ENCODE data around the gene CORO2B. TPM values are rescaled to one million over a fixed set of nuclear protein-coding genes. Genes with fewer than 3 reads are reported as not detected.

Gene CORO2B
- total and polyA plus RNA-seq, 9 of the 15 experiments (the other 6 are each of a cell fraction or from before 2014, with no cell fraction given) = not detected

GRCh38 chr15:68774521-68775235 lies 195.9 kb downstream of the CORO2B start:
- CTCF ChIA-PET (ENCODE audit: low intra/inter-chr PET ratio) = no interaction called here

More at GRCh38 chr15:68774521-68775235, 195.9 kb downstream of the CORO2B start:
- Histone ChIP-seq H4K20me1 (replicated peaks; ENCODE audit: control insufficient read depth, insufficient read depth, low read length) (no peaks in the 10 kb centered on the region), H3K9ac (ENCODE audit: insufficient read depth in 1 of 2, low read depth in 2 of 2, low read length in 2 of 2) (no peak overlapping the region), H3K27ac (ENCODE audit: extremely low read depth, low read depth, low read length) (no peak overlapping the region), H3K9me1 (ENCODE audit: control insufficient read depth, insufficient read depth, low read length) (no peaks in the 10 kb centered on the region), H3K9me3 (replicated peaks; ENCODE audit: control insufficient read depth, insufficient read depth, low read depth, low read length) (no peaks in the 10 kb centered on the region), H3K36me3 (ENCODE audit: control insufficient read depth, insufficient read depth, low read length) (peaks cover 21% of the 10 kb centered on the region; the same call in 2 of the 3 replicates), H2AFZ (ENCODE audit: low read depth, low read length) (no peak overlapping the region), H3K4me3 (no peak overlapping the region), H3K79me2 (ENCODE audit: control insufficient read depth, insufficient read depth, low read length) (no peaks in the 10 kb centered on the region), H3K27me3 (ENCODE audit: control insufficient read depth in 2 of 2, insufficient read depth in 2 of 2, low read length in 2 of 2) (peaks cover 3 to 7% of the 10 kb centered on the region in 2 experiments; a peak in 2 of 5 replicates), H3K4me1 (replicated peaks in 1 of 2; ENCODE audit: control insufficient read depth in 2 of 2, insufficient read depth in 2 of 2, low read length in 2 of 2) (no peaks in the 10 kb centered on the region), H3K4me2 (ENCODE audit: insufficient read depth, low read length) (no peak overlapping the region)
- in situ Hi-C loops (cut with MboI) (no loop called here), intact Hi-C loops (cut with micrococcal nuclease) (no loop called here)
- POLR2A ChIA-PET = no interaction called here
- FAIRE-seq (no peak), ATAC-seq (no peak), DNase-seq (ENCODE audit: extremely low read depth in 1 of 4, low spot score in 3 of 4) (no peak)
- TF ChIP-seq ZNF24 (IDR thresholded peaks at IDR 0.05) (no peak), POLR2B (IDR thresholded peaks at IDR 0.05; ENCODE audit: low read depth, partially characterized antibody) (no peak), ZNF146 (CRISPR knock-in tag; IDR thresholded peaks at IDR 0.05; ENCODE audit: unreplicated experiment) (no peak), HBP1 (CRISPR knock-in tag; IDR thresholded peaks at IDR 0.05) (no peak), MEF2A (IDR thresholded peaks at IDR 0.05; ENCODE audit: control insufficient read depth, low read depth, low read length) (no peak)
- no TSS peak for BruUV-seq (replicated peaks)
- WGBS (ENCODE audit: insufficient coverage, low coverage, missing lambda C conversion rate) = 34% methylated on average over 3 of the region's 3 CpGs

All from K562 (cell line).